Neural progenitor cell (in vitro differentiated cells): ENCODE results near the gene WDR75.

Experiments
- EZH2phosphoT487 ChIP-seq: fragments of 200-600 bp; sonication (generic); IDR thresholded peaks from 2 replicates; pipeline ENCODE4 v1.6.1; 2017; ENCODE audit warnings: antibody characterized with exemption
- TF ChIP-seq, protein P1 (sequence below): fragments of 200-600 bp; sonication (generic); IDR thresholded peaks from 2 replicates; pipeline ENCODE4 v1.5.1; 2017; ENCODE audit warnings: antibody characterized with exemption, mild to moderate bottlenecking

DNA sequence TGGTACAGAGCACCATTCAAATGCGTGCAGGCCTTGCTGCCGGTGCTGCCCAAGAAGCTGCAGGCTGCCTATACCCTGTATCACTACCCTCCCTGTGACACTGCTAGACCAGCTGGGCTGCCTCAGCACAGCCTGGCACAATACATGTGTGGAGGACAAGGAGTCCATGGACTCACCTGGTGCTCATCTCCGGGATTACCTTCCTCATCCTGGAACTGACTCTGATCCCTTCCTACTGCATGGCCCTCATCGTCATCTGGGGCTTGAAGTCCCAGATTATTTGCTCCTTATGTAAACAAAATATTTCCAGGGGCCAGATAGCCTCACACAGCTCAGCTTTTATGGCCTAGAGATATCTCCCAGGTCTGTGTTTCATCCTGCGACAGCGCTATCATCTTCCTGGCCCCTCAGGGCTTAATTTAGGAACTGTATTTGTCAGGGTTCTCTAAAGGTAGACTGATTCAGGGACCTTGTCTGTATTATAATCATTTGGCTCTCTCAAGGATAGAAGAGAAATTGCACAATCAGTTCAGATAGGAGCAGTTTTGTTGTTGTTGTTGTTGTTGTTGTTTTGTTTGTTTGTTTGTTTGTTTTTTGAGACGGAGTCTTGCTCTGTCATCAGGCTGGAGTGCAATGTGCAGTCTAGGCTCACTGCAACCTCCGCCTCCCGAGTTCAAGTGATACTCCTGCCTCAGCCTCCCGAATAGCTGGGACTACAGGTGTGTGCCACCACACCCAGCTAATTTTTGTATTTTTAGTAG, 42.9 kb downstream of the WDR75 start:
- TF ChIP-seq, protein P1, sequence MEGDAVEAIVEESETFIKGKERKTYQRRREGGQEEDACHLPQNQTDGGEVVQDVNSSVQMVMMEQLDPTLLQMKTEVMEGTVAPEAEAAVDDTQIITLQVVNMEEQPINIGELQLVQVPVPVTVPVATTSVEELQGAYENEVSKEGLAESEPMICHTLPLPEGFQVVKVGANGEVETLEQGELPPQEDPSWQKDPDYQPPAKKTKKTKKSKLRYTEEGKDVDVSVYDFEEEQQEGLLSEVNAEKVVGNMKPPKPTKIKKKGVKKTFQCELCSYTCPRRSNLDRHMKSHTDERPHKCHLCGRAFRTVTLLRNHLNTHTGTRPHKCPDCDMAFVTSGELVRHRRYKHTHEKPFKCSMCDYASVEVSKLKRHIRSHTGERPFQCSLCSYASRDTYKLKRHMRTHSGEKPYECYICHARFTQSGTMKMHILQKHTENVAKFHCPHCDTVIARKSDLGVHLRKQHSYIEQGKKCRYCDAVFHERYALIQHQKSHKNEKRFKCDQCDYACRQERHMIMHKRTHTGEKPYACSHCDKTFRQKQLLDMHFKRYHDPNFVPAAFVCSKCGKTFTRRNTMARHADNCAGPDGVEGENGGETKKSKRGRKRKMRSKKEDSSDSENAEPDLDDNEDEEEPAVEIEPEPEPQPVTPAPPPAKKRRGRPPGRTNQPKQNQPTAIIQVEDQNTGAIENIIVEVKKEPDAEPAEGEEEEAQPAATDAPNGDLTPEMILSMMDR: no peak
- no peak for TF ChIP-seq EZH2phosphoT487
